GM12874 (cell line): ENCODE results near the gene LYZL4.

ENCODE experiments used
- TF ChIP-seq, protein P1 (sequence below): IDR thresholded peaks from 2 replicates; pipeline ENCODE4 v1.5.1; 2011; ENCODE audit warnings: low read depth, mild to moderate bottlenecking, control low read depth, low read length, moderate library complexity; ENCODE audit not compliant: insufficient read depth

The LYZL4 gene

DNA sequence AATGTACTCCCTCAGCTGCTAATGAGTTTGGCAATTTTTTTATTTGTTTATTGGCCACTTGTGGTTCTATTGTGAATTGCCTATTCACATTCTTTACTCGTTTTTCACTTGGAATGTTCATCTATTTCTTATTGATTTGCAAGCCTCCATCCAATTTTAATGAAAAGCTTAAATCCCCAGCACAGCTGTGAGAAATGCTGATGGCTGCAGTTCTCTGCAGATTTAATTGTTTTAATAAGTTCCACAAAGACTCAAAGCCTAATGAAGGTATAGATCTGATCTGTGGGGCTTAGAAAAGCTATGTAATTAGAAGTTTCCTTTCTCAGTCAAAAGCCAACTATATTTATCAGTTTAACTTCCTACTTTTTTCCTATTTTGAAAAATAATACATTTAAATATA lies 41.5 kb downstream of the LYZL4 start:
- TF ChIP-seq, protein P1, sequence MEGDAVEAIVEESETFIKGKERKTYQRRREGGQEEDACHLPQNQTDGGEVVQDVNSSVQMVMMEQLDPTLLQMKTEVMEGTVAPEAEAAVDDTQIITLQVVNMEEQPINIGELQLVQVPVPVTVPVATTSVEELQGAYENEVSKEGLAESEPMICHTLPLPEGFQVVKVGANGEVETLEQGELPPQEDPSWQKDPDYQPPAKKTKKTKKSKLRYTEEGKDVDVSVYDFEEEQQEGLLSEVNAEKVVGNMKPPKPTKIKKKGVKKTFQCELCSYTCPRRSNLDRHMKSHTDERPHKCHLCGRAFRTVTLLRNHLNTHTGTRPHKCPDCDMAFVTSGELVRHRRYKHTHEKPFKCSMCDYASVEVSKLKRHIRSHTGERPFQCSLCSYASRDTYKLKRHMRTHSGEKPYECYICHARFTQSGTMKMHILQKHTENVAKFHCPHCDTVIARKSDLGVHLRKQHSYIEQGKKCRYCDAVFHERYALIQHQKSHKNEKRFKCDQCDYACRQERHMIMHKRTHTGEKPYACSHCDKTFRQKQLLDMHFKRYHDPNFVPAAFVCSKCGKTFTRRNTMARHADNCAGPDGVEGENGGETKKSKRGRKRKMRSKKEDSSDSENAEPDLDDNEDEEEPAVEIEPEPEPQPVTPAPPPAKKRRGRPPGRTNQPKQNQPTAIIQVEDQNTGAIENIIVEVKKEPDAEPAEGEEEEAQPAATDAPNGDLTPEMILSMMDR, result no peak

DNA sequence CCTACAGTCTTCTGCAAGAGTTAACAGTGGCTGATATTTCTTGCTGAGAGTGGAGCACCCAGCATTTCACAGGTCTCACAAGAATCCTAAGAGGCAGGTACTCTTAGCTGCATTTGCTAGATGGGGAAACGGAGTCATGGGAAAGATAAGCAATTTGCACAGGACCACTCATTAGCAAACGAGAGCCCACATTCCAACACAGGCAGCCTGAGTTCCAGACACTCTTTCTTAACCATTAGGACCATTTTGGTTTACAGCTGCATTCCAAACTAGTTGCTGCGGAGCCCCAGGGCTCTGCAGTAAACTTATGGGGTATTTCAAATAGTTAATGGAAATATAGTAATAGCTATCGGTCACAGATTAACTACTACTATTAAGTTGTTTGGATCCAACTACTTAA lies 42.5 kb downstream of the LYZL4 start:
- TF ChIP-seq, protein P1, result no peak

DNA sequence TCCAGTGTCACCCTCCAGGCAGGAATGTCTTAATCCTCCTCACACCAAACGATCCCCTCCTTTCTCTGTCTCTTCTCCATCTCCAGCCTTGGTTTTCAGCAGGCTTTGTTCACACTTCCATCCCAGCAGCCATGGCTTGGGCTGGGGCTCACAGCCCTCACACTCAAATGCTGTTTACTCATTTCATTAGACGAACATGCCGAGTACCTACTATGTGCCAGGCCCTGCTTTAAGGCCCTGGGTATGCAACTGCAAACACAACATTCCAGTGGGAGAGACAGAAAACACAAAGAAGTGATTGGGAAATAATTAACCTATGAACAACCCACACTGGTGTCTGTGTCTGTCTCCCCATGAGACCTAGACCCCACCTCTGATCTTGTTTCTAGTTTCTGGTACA lies 43.9 kb downstream of the LYZL4 start:
- TF ChIP-seq, protein P1, result no peak

DNA sequence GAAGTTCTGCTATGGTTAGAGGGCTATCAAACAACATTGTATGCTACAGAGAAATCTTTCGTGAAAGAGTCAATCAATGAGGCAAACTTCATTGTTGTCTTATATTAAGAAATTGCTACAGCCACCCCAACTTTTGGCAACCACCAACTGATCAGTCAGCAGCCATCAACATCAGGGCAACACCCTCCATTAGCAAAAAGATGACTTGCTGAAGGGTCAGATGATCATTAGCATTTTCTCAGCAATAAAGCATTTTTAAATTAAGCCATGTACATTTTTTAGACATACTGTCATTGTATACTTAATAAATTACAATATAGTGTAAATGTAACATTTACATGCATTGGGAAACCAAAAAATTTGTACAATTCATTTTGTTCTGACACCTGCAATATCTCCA lies 53.1 kb downstream of the LYZL4 start:
- TF ChIP-seq, protein P1, result no peak

DNA sequence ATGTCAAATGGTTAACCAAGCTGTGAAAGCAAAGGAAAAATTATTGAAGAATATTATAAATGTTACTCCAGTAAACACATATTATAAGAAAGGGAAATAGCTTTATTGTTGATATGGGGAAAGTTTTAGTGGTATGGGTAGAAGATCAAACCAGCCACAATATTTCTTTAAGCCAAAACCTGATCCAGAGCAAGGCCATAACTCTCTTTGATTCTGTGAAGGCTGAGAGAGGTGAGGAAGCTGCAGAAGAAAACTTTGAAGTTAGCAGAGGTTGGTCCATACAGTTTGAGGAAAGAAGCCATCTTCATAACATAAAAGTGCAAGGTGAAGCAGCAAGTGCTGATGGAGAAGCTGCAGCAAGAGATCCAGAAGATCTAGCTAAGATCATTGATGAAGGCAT lies 54.8 kb downstream of the LYZL4 start:
- TF ChIP-seq, protein P1, result no peak

DNA sequence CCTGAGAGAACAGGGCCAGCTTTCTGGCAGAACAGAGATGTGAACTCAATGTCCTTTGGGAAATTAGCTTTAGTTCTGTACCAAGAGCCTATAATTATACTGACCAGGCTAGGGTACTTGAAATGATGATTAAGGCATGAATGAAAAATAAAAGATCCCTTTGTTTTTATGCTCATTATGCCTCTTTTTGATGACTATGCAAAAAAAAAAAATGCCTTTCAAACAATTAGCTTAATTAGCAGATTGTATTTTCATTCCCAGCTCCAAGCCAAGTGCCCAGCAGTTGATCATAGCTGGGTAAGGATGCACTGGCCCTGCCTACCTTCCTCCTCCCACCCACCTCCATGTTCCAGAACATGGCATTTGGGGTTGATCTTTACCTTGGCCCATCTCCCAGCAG lies 56.8 kb downstream of the LYZL4 start:
- TF ChIP-seq, protein P1, result no peak

DNA sequence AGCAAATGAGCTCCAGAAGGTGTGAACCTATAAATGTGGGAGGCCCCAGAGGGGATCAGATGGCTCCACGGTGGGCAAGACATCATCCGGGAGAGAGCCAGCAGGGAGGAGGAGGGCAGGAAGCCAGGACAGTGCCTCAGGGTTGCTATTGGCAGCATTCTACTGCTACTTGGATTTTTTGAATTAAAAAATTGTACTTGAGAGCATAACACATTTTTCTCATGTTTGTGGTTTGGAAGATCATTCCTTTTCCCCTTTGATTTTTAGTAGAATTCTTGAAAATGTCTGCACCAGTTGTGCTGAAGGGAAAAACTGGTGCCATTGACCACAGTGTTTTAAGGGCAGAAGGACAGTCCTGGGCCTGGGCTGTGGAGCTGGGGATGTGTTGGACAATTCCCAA lies 59.2 kb downstream of the LYZL4 start:
- TF ChIP-seq, protein P1, result no peak
